NCI-H748 (cell line): Measurements from ENCODE around the gene GBP3.
"Not testable (repeated sequence)": the region's sequence is repeated elsewhere in the genome, so short reads cannot be mapped to it uniquely, and the experiment has no call there.

ENCODE experiments used
- DNase-seq: peaks from one replicate; lab custom pipeline; 2025; ENCODE audit not compliant: unreplicated experiment; lab: John Stamatoyannopoulos, UW

Gene GBP3

GRCh38 chr1:89041119-89041641, 18.5 kb upstream of the GBP3 start:
- DNase-seq = no peak

- DNase-seq = no peak
Observed at GRCh38 chr1:89040315-89040626, 17.6 kb upstream of the GBP3 start.

- DNase-seq = no peak
Observed at GRCh38 chr1:89037186-89037585, 14.5 kb upstream of the GBP3 start.

- DNase-seq = no peak
Observed at GRCh38 chr1:89035080-89035479, 12.4 kb upstream of the GBP3 start.

- not testable (repeated sequence) for DNase-seq
Observed at GRCh38 chr1:89034004-89034403, 11.3 kb upstream of the GBP3 start.

- DNase-seq = not testable (repeated sequence)
Observed at GRCh38 chr1:89029051-89029450, 6.4 kb upstream of the GBP3 start.

GRCh38 chr1:89025928-89026327, 3.3 kb upstream of the GBP3 start:
- no peak for DNase-seq

GRCh38 chr1:89023026-89023425, 360 bp upstream of the GBP3 start:
- DNase-seq = no peak

GRCh38 chr1:89018318-89018717, 4.3 kb downstream of the GBP3 start:
- not testable (repeated sequence) for DNase-seq

- no peak for DNase-seq
Observed at GRCh38 chr1:89008511-89008910, 14.2 kb downstream of the GBP3 start.

GRCh38 chr1:89005286-89006151, 17.1 kb downstream of the GBP3 start:
- DNase-seq = no peak

- not testable (repeated sequence) for DNase-seq
Observed at GRCh38 chr1:89002176-89002575, 20.5 kb downstream of the GBP3 start.

GRCh38 chr1:89001510-89001909, 21.2 kb downstream of the GBP3 start:
- DNase-seq = no peak

- DNase-seq = peak; percentile 76
Observed at GRCh38 chr1:88998716-88999115, 23.9 kb downstream of the GBP3 start.

- no peak for DNase-seq
Observed at GRCh38 chr1:88990426-88990825, 32.2 kb downstream of the GBP3 start.

- DNase-seq = no peak
Observed at GRCh38 chr1:88985692-88986091, 37.0 kb downstream of the GBP3 start.

- DNase-seq = peak; percentile 15
Observed at GRCh38 chr1:88985032-88985431, 37.6 kb downstream of the GBP3 start.

- DNase-seq = no peak
Observed at GRCh38 chr1:88984569-88984968, 38.1 kb downstream of the GBP3 start.

GRCh38 chr1:88983791-88984559, 38.7 kb downstream of the GBP3 start:
- DNase-seq = peak; percentile 43

- DNase-seq = no peak
Observed at GRCh38 chr1:88982055-88982454, 40.6 kb downstream of the GBP3 start.

- not testable (repeated sequence) for DNase-seq
Observed at GRCh38 chr1:88981506-88981905, 41.2 kb downstream of the GBP3 start.

- DNase-seq = no peak
Observed at GRCh38 chr1:88980870-88981269, 41.8 kb downstream of the GBP3 start.
